ENCODE measurements around the gene AGAP1.
"Not testable (repeated sequence)": the region's sequence is repeated elsewhere in the genome, so short reads cannot be mapped to it uniquely, and the experiment has no call there.

AGAP1 gene

GRCh38 chr2:235596272-235596671, 102.4 kb downstream of the AGAP1 start:
- DNase-seq: no peak

GRCh38 chr2:235597081-235597615, 103.3 kb downstream of the AGAP1 start:
- DNase-seq: no peak

GRCh38 chr2:235598026-235598425, 104.2 kb downstream of the AGAP1 start:
- no peak for DNase-seq

- no peak for DNase-seq
Measured at GRCh38 chr2:235598532-235599531, 105.0 kb downstream of the AGAP1 start.

- no peak for DNase-seq
Measured at GRCh38 chr2:235599596-235600338, 105.9 kb downstream of the AGAP1 start.

- DNase-seq: no peak
Measured at GRCh38 chr2:235600406-235600805, 106.6 kb downstream of the AGAP1 start.

GRCh38 chr2:235600926-235601325, 107.1 kb downstream of the AGAP1 start:
- DNase-seq: no peak

GRCh38 chr2:235601960-235602704, 108.3 kb downstream of the AGAP1 start:
- no peak for DNase-seq

- DNase-seq: not testable (repeated sequence)
Measured at GRCh38 chr2:235602971-235603370, 109.1 kb downstream of the AGAP1 start.

- no peak for DNase-seq
Measured at GRCh38 chr2:235603659-235604058, 109.8 kb downstream of the AGAP1 start.

- DNase-seq: no peak
Measured at GRCh38 chr2:235605312-235606003, 111.6 kb downstream of the AGAP1 start.

GRCh38 chr2:235606004-235606715, 112.3 kb downstream of the AGAP1 start:
- DNase-seq: no peak

- DNase-seq: no peak
Measured at GRCh38 chr2:235607546-235608199, 113.8 kb downstream of the AGAP1 start.

GRCh38 chr2:235608200-235608887, 114.5 kb downstream of the AGAP1 start:
- DNase-seq: no peak

GRCh38 chr2:235609321-235609720, 115.5 kb downstream of the AGAP1 start:
- no peak for DNase-seq

- no peak for DNase-seq
Measured at GRCh38 chr2:235609746-235610145, 115.9 kb downstream of the AGAP1 start.

- no peak for DNase-seq
Measured at GRCh38 chr2:235610696-235611257, 116.9 kb downstream of the AGAP1 start.

- DNase-seq: peak; percentile 36
Measured at GRCh38 chr2:235611349-235611748, 117.5 kb downstream of the AGAP1 start.

GRCh38 chr2:235611756-235612155, 117.9 kb downstream of the AGAP1 start:
- DNase-seq: no peak

Data from OCI-M1 (cell line).